K562 (cell line): Measurements from ENCODE around the gene FASTK. TPM values are rescaled to one million over a fixed set of nuclear protein-coding genes. Genes with fewer than 3 reads are reported as not detected.
A peak's percentile ranks its signal among the peaks of the same experiment; 100 is the strongest.

Experiments
- ATF7 ChIP-seq: fragments of 450-650 bp; IDR thresholded peaks from 2 replicates; pipeline ENCODE4 v1.7.1; 2014; ENCODE audit warnings: mild to moderate bottlenecking, moderate library complexity
- DEAF1 ChIP-seq: fragments of 450-650 bp; formaldehyde crosslinking; IDR thresholded peaks from 2 replicates; pipeline ENCODE4 v1.4.0; 2020; ENCODE audit warnings: mild to moderate bottlenecking, moderate library complexity
- EWSR1 ChIP-seq: fragments of 450-650 bp; IDR thresholded peaks from 2 replicates; pipeline ENCODE4 v1.6.1; 2018; ENCODE audit warnings: borderline replicate concordance, mild to moderate bottlenecking, low read depth, moderate library complexity; ENCODE audit not compliant: partially characterized antibody
- HMG20B ChIP-seq: fragments of 250-450 bp; sonication (Bioruptor Pico); IDR thresholded peaks from 2 replicates; pipeline ENCODE4 v1.5.0; 2021; ENCODE audit warnings: mild to moderate bottlenecking
- JUND ChIP-seq, 2 experiments: IDR thresholded peaks; 2 replicates in 1 of 2; 3 replicates in 1 of 2; pipeline ENCODE4 v1.6.1; 2011; ENCODE audit warnings: borderline replicate concordance in 2 of 2, low read depth in 2 of 2, low read length in 2 of 2, improper control_type of control experiment in 1 of 2, missing biosample characterization in 1 of 2, missing genetic modification characterization in 1 of 2, missing genetic modification reagents in 1 of 2
- KLF6 ChIP-seq: fragments of 250-450 bp; sonication (Bioruptor Pico); IDR thresholded peaks from 2 replicates; pipeline ENCODE4 v1.4.0; 2020; ENCODE audit warnings: mild to moderate bottlenecking, moderate library complexity, borderline replicate concordance
- LCOR ChIP-seq: sonication (generic); formaldehyde crosslinking; IDR thresholded peaks from 2 replicates; pipeline ENCODE4 v1.8.0; 2022; ENCODE audit warnings: mild to moderate bottlenecking, missing genetic modification reagents
- MED1 ChIP-seq: sonication (generic); formaldehyde crosslinking; IDR thresholded peaks from 2 replicates; pipeline ENCODE4 v1.8.1; 2023; ENCODE audit warnings: missing genetic modification reagents, borderline replicate concordance
- MEIS2 ChIP-seq: fragments of 450-650 bp; IDR thresholded peaks from 2 replicates; pipeline ENCODE4 v1.6.1; 2014; ENCODE audit warnings: mild to moderate bottlenecking; ENCODE audit not compliant: partially characterized antibody
- MTA1 ChIP-seq: fragments of 450-650 bp; IDR thresholded peaks from 2 replicates; pipeline ENCODE4 v1.6.1; 2017; ENCODE audit warnings: borderline replicate concordance
- NFRKB ChIP-seq: fragments of 450-650 bp; IDR thresholded peaks from 2 replicates; pipeline ENCODE4 v1.6.1; 2016; ENCODE audit warnings: low read depth
- PTBP1 ChIP-seq: fragments of 200-400 bp; formaldehyde crosslinking; IDR thresholded peaks from 2 replicates; pipeline ENCODE4 v1.6.1; 2017; ENCODE audit warnings: low read depth, low read length
- RAD21 ChIP-seq, 2 experiments: fragments of 250-450 bp in 1 of 2; fragments of 450-650 bp in 1 of 2; sonication (Bioruptor Pico) in 1 of 2; formaldehyde crosslinking in 1 of 2; IDR thresholded peaks in 1 of 2; conservative IDR thresholded peaks in 1 of 2; 2 replicates each; pipeline versions ENCODE4 v1.4.0 to v1.8.0; 2020 to 2022; ENCODE audit warnings: mild to moderate bottlenecking in 2 of 2, moderate library complexity in 1 of 2
- RREB1 ChIP-seq: fragments of 250-450 bp; sonication (Bioruptor Pico); IDR thresholded peaks from 2 replicates; pipeline ENCODE4 v1.4.0; 2020
- SNRNP70 ChIP-seq: fragments of 200-400 bp; formaldehyde crosslinking; optimal IDR thresholded peaks from 2 replicates; pipeline ENCODE3; 2017; ENCODE audit warnings: low read depth, low read length
- SUPT5H ChIP-seq: fragments of 450-650 bp; IDR thresholded peaks from 2 replicates; pipeline ENCODE4 v1.6.1; 2016
- TRIM25 ChIP-seq: fragments of 450-650 bp; IDR thresholded peaks from 2 replicates; pipeline ENCODE4 v1.7.0; 2016; ENCODE audit warnings: borderline replicate concordance
- ZBED1 ChIP-seq: IDR thresholded peaks from 2 replicates; pipeline ENCODE4 v1.6.1; 2014
- ZNF830 ChIP-seq: fragments of 250-450 bp; sonication (Bioruptor Pico); IDR thresholded peaks from 2 replicates; pipeline ENCODE4 v1.5.0; 2021; ENCODE audit warnings: mild to moderate bottlenecking
- polyA plus RNA-seq, 8 experiments: library from polyadenylated mRNA; depleted of rRNA in 4 of 8; stranded (reverse) in 5 of 8; unstranded in 3 of 8; fragments of >200 nt; fragmentation: Nextera tagmentation in 2 of 8; fragmentation: Illumina TruSeq in 1 of 8; extraction: Ambion mirVana in 2 of 8; extraction: Trizol in 1 of 8; gene quantifications; 2 replicates each; pipeline versions ENCODE4 v1.2.1 to v1.2.3, GENCODE V29; 2011 to 2014; ENCODE audit warnings: inconsistent platforms in 1 of 8, missing spikeins in 1 of 8
- total RNA-seq, 7 experiments: library from RNA; depleted of rRNA in 6 of 7; stranded (reverse); fragments of >200 nt in 6 of 7; fragmentation: Illumina TruSeq in 2 of 7; extraction: Trizol in 2 of 7; gene quantifications; 2 replicates each; pipeline versions ENCODE4 v1.2.1 to v1.2.3, GENCODE V29; 2011 to 2021; ENCODE audit warnings: low replicate concordance in 1 of 7

Gene FASTK
- total and polyA plus RNA-seq, 9 of the 15 experiments (the other 6 are each of a cell fraction or from before 2014, with no cell fraction given), result 0.51 to 150 (median 48.2) TPM

- TF ChIP-seq ZNF830 (CRISPR knock-in tag), result no peak
- no peak for TF ChIP-seq PTBP1
- no peak for TF ChIP-seq MTA1
- peak; percentile 84 for TF ChIP-seq LCOR (CRISPR knock-in tag)
- TF ChIP-seq HMG20B (CRISPR knock-in tag), result no peak
- TF ChIP-seq SUPT5H, result no peak
- no peak for TF ChIP-seq MEIS2
- TF ChIP-seq KLF6 (CRISPR knock-in tag), result no peak
- peak; percentile 35; the same call in 1 of the 2 replicates for TF ChIP-seq ATF7
- TF ChIP-seq ZBED1, result no peak
- TF ChIP-seq MED1, result no peak
- TF ChIP-seq RAD21 (CRISPR knock-in tag; conservative IDR thresholded peaks at IDR 0.05 in 1 of 2, IDR thresholded peaks at IDR 0.05 in 1 of 2), result peak; percentile 94
- TF ChIP-seq DEAF1 (CRISPR knock-in tag), result peak; percentile 87
- 0 out of 2 replicates have a peak, but pooled peaks have one; percentile 37 for TF ChIP-seq RREB1 (CRISPR knock-in tag)
- TF ChIP-seq SNRNP70, result no peak
- TF ChIP-seq TRIM25, result no peak
- TF ChIP-seq JUND (IDR thresholded peaks at IDR 0.05; ENCODE audit: borderline replicate concordance, low read depth, low read length), result 0 out of 2 replicates have a peak, but pooled peaks have one; percentile 45
- TF ChIP-seq JUND (tag; IDR thresholded peaks at IDR 0.05; ENCODE audit: borderline replicate concordance, low read depth, low read length), result no peak
- TF ChIP-seq NFRKB, result no peak
- TF ChIP-seq EWSR1, result no peak
Measured at GRCh38 chr7:151110941-151111645, 30.5 kb upstream of the FASTK start (continued).
